IMR-90 (cell line): ENCODE results near the gene RPS6KA5. TPM values are rescaled to one million over a fixed set of nuclear protein-coding genes. Genes with fewer than 3 reads are reported as not detected.

Source experiments
- ATAC-seq: fragments of 200-7000 bp; cut with Tn5 transposase; 2 replicates; pipeline ENCODE4 v1.9.1; 2020; ENCODE audit warnings: low read depth, mild to moderate bottlenecking, moderate library complexity
- BruUV-seq: library from RNA; stranded (reverse); fragments of 400-500 nt; replicated peaks from 2 replicates; lab custom pipeline; 2021; lab: Mats Ljungman, UMichigan
- CTCF ChIA-PET: fragments of 300-600 bp; formaldehyde crosslinking; extraction: SDS; loops from one replicate; lab custom pipeline; 2021; ENCODE audit warnings: antibody characterized with exemption; lab: Yijun Ruan, JAX
- POLR2A ChIA-PET: fragments of 300-600 bp; sonication (Branson Sonifier 250); formaldehyde crosslinking; loops from one replicate; lab custom pipeline; 2022; ENCODE audit warnings: antibody characterized with exemption; ENCODE audit not compliant: unreplicated experiment; lab: Charles Lee
- DNase-seq: peaks from one replicate; pipeline ENCODE4 v3.0.0; 2013
- H2AFZ ChIP-seq: replicated peaks from 2 replicates; pipeline ENCODE3; 2013; ENCODE audit warnings: low read length, mild to moderate bottlenecking; ENCODE audit not compliant: poor library complexity
- H2AK5ac ChIP-seq: 2 replicates; pipeline ENCODE4 v1.6.1; 2013; ENCODE audit warnings: low read depth, low read length, inconsistent platforms
- H2AK9ac ChIP-seq: replicated peaks from 2 replicates; pipeline ENCODE3; 2013; ENCODE audit warnings: mild to moderate bottlenecking, low read depth, low read length, moderate library complexity; ENCODE audit not compliant: poor library complexity
- H2BK120ac ChIP-seq: 2 replicates; pipeline ENCODE4 v1.6.1; 2013; ENCODE audit warnings: low read depth, low read length, inconsistent platforms
- H2BK15ac ChIP-seq: 3 replicates; pipeline ENCODE4 v1.6.1; 2013; ENCODE audit warnings: low read depth, low read length, inconsistent platforms
- H2BK20ac ChIP-seq: 2 replicates; pipeline ENCODE4 v1.6.1; 2013; ENCODE audit warnings: low read depth, mild to moderate bottlenecking, inconsistent platforms, low read length, moderate library complexity
- H2BK5ac ChIP-seq: 2 replicates; pipeline ENCODE4 v1.6.1; 2013; ENCODE audit warnings: mild to moderate bottlenecking, low read depth, low read length, inconsistent platforms; ENCODE audit not compliant: poor library complexity, severe bottlenecking
- H3K14ac ChIP-seq: replicated peaks from 2 replicates; pipeline ENCODE4 v1.6.1; 2013; ENCODE audit warnings: low read depth, low read length, inconsistent platforms
- H3K18ac ChIP-seq: 2 replicates; pipeline ENCODE4 v1.6.1; 2013; ENCODE audit warnings: low read depth, low read length, control low read depth
- H3K23ac ChIP-seq: 2 replicates; pipeline ENCODE4 v1.6.1; 2013; ENCODE audit warnings: low read depth, low read length, inconsistent platforms
- H3K27ac ChIP-seq: 2 replicates; pipeline ENCODE4 v1.5.1; 2013; ENCODE audit warnings: mild to moderate bottlenecking, control low read depth, low read length; ENCODE audit not compliant: insufficient read depth
- H3K27me3 ChIP-seq: 2 replicates; pipeline ENCODE4 v1.6.1; 2013; ENCODE audit warnings: low read length; ENCODE audit not compliant: control insufficient read depth, insufficient read depth
- H3K36me3 ChIP-seq: 2 replicates; pipeline ENCODE4 v1.6.1; 2013; ENCODE audit warnings: low read length, mixed read lengths; ENCODE audit not compliant: control insufficient read depth, insufficient read depth
- H3K4ac ChIP-seq: 2 replicates; pipeline ENCODE4 v1.6.1; 2013; ENCODE audit warnings: low read depth, low read length, inconsistent platforms
- H3K4me1 ChIP-seq: 2 replicates; pipeline ENCODE4 v1.6.1; 2013; ENCODE audit warnings: low read length, mixed read lengths; ENCODE audit not compliant: control insufficient read depth, insufficient read depth
- H3K4me2 ChIP-seq: 2 replicates; pipeline ENCODE4 v1.6.1; 2013; ENCODE audit warnings: low read depth, mild to moderate bottlenecking, control low read depth, low read length, moderate library complexity
- H3K4me3 ChIP-seq: 2 replicates; pipeline ENCODE4 v1.5.1; 2013; ENCODE audit warnings: low read depth, mild to moderate bottlenecking, control low read depth, low read length, moderate library complexity; ENCODE audit not compliant: insufficient read depth
- H3K56ac ChIP-seq: 2 replicates; pipeline ENCODE4 v1.6.1; 2013; ENCODE audit warnings: low read length, inconsistent platforms; ENCODE audit not compliant: insufficient read depth; ENCODE audit errors: extremely low read depth
- H3K79me1 ChIP-seq, 2 experiments: 2 replicates each; pipeline ENCODE4 v1.6.1; 2013; ENCODE audit warnings: low read length in 2 of 2, inconsistent platforms in 1 of 2, low read depth in 1 of 2
- H3K9ac ChIP-seq: 2 replicates; pipeline ENCODE4 v1.6.1; 2013; ENCODE audit warnings: low read depth, low read length, control low read depth
- H3K9me1 ChIP-seq: 2 replicates; pipeline ENCODE4 v1.6.1; 2013; ENCODE audit warnings: low read length, inconsistent platforms; ENCODE audit not compliant: insufficient read depth
- H3K9me3 ChIP-seq: 2 replicates; pipeline ENCODE4 v1.6.1; 2013; ENCODE audit warnings: low read length; ENCODE audit not compliant: control insufficient read depth, insufficient read depth
- H4K20me1 ChIP-seq: 2 replicates; pipeline ENCODE4 v1.6.1; 2013; ENCODE audit warnings: low read length, inconsistent platforms; ENCODE audit not compliant: insufficient read depth
- H4K5ac ChIP-seq: 2 replicates; pipeline ENCODE4 v1.6.1; 2013; ENCODE audit warnings: mild to moderate bottlenecking, low read depth, low read length, control low read depth
- H4K8ac ChIP-seq, 2 experiments: 2 replicates each; pipeline ENCODE4 v1.6.1; 2013; ENCODE audit warnings: low read depth in 2 of 2, low read length in 2 of 2, control low read depth in 1 of 2, inconsistent platforms in 1 of 2
- H4K91ac ChIP-seq: 2 replicates; pipeline ENCODE4 v1.6.1; 2013; ENCODE audit warnings: low read depth, low read length, inconsistent platforms; ENCODE audit not compliant: insufficient read depth
- BHLHE40 ChIP-seq: fragments of 150-350 bp; IDR thresholded peaks from 2 replicates; pipeline ENCODE4 v1.6.1; 2016; ENCODE audit warnings: mild to moderate bottlenecking, low read depth, low read length
- CEBPB ChIP-seq: IDR thresholded peaks from 2 replicates; pipeline ENCODE4 v1.6.1; 2012; ENCODE audit warnings: low read depth, low read length, improper control_type of control experiment
- MAZ ChIP-seq: IDR thresholded peaks from 2 replicates; pipeline ENCODE4 v1.6.1; 2012; ENCODE audit warnings: low read depth, mild to moderate bottlenecking, low read length, improper control_type of control experiment, moderate library complexity, borderline replicate concordance
- POLR2A ChIP-seq: IDR thresholded peaks from 2 replicates; pipeline ENCODE4 v1.6.1; 2012; ENCODE audit warnings: mild to moderate bottlenecking, low read depth, low read length
- SMC3 ChIP-seq: fragments of 150-350 bp; IDR thresholded peaks from 2 replicates; pipeline ENCODE4 v1.6.1; 2016; ENCODE audit warnings: low read depth, mild to moderate bottlenecking, antibody characterized with exemption, low read length, moderate library complexity
- WGBS, 2 experiments: methylation state at CpG; one replicate each; pipeline versions ENCODE4 v1.1.5 to v1.1.7; 2013; ENCODE audit warnings: missing lambda C conversion rate in 2 of 2; ENCODE audit not compliant: insufficient read length in 1 of 2; ENCODE audit errors: extremely low coverage in 2 of 2; 5-methylcytosine and 5-hydroxymethylcytosine counted together
- dilution Hi-C: fragments of 300-500 bp; cut with HindIII; formaldehyde crosslinking; loops from one replicate; pipeline ENCODE4 v1.14.3; 2018; ENCODE audit warnings: low sequenced_read_pairs; ENCODE audit not compliant: unreplicated experiment
- in situ Hi-C: fragments of 300-500 bp; cut with MboI; formaldehyde crosslinking; loops from 3 replicates; pipeline ENCODE4 v1.14.3; 2019; ENCODE audit warnings: low sequenced_read_pairs, inconsistent platforms, mixed read lengths
- intact Hi-C: fragments of 100-400 bp; cut with micrococcal nuclease; formaldehyde crosslinking; loops from 2 replicates; pipeline ENCODE4 v1.10.0; 2022
- polyA plus RNA-seq, 3 experiments: library from polyadenylated mRNA; depleted of rRNA; stranded (reverse); fragments of >200 nt; gene quantifications; 2 replicates each; pipeline ENCODE4 v1.2.3, GENCODE V29; 2012; ENCODE audit warnings: low replicate concordance in 1 of 3
- total RNA-seq: library from RNA; depleted of rRNA; stranded (reverse); fragments of >200 nt; gene quantifications from 2 replicates; pipeline ENCODE4 v1.2.3, GENCODE V29; 2012
- TF ChIP-seq, protein P1 (sequence below): conservative IDR thresholded peaks from 2 replicates; pipeline ENCODE4 v1.5.1; 2012; ENCODE audit warnings: mild to moderate bottlenecking, low read depth, low read length, improper control_type of control experiment
- TF ChIP-seq, protein P2 (sequence below): fragments of 150-350 bp; IDR thresholded peaks from 2 replicates; pipeline ENCODE4 v1.6.1; 2017; ENCODE audit warnings: mild to moderate bottlenecking, antibody characterized with exemption, low read length, low read depth

Gene RPS6KA5
- total and polyA plus RNA-seq, 2 of the 4 experiments (the other 2 are of a cell fraction), result 0.36 TPM

DNA sequence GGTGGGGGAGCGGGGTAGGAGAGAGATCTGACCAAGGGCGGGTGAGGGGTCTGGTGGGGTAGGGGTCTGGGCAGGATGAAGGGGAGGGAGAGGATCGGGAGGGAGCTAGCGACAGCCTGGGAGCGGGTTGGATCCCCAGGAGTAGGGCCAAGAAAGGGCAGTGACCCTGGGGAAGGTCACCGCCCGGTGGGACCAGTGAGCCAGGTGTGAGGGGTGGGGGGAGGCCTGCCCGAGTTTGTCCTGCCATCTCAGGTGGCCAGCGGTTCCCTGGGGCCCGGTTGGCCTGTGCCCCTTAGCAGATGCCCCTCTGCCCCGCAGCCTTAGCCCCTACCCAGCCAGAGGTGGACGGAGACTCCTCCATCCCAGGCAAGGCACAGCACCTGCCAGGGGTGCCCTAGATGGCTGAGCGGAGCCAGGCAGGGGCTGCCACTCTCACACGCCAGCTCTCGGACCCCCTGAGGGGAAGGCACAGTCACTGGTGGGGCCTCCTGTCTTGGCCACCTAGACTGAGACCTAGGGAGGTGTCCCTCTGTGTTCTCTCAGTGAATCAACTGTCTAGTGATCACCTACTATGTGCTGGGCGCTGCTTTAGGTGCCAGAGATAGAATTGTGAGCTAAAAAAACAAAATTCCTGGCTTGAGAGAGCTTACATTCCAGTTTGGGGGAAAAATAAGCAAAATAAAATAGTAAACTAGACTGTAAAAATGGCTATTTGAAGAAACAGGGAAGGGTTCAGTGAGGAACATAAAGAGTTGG, 243.6 kb downstream of the RPS6KA5 start (continued):
- TF ChIP-seq BHLHE40 (no peak), CEBPB (no peak), POLR2A (no peak)

DNA sequence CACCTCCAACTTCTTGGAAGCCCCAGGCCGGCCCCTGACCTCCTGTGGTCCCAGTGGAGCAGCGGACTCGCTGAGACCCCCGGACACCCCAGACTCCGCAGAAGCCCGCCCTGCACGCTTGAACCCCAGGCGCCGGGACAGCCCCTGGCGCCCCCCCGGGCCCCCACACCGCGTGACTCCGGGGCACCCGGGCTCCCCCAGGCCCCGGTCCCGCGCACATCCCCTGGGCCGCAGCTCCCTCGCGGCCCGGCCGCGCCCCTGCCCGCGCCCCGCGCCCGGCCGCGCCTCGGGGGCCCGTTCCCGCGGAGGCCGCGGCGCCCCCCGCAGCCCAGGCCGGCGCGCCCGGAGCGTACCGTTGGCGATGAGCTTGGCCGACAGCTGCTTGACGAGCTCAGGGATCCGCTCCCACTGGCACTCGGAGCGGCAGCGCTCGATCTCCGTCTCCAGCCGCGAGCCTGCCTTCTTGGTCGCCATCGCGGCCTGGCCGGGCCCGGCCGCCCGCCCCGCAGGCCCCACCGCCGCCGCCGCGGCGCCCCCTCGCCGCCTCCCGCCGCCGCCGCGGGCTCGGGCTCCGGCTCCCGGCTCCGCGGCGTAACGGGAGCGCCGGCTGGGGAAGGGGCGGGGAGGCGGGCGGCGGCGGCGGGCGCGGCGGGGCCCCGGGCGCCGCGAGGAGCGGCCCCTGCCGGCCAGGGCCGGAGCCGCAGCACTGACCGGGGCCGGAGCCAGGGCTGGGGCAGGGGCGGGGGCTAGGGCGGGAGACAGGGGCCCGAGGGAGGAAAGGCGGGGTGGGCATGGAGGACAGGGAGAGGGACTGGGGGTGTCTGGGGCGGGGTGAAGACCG, 244.4 kb downstream of the RPS6KA5 start, which contains the start of gene TTC7B:
TSS of gene TTC7B (minus strand) at position 609 of the 841 bp plus-strand sequence. CDS start at position 474, 135 bp downstream.
- in situ Hi-C loops (no loop called here), dilution Hi-C loops (no loop called here), intact Hi-C loops (loop anchor here (5.0 kb wide), 2 partner anchors 59 to 514 kb away; no protein-coding TSS in a partner anchor)
- H3K36me3 ChIP-seq, result no peaks in the 10 kb centered on the region
- H2AFZ ChIP-seq, result peak within 1 kb of the TSS; percentile 95
- H3K4me2 ChIP-seq, result peak within 1 kb of the TSS; percentile 88
- ChIA-PET POLR2A (no interaction called here), CTCF (interaction anchor here (0.6 to 1.1 kb wide), 3 partner anchors 23 to 57 kb away, joined by 3 to 7 read pairs (median 3); no protein-coding TSS in a partner anchor)
- peak within 1 kb of the TSS; percentile 63 for H4K91ac ChIP-seq
- ATAC-seq (peak; percentile 98), DNase-seq (peak; percentile 24)
- no peaks in the 10 kb centered on the region for H3K9me3 ChIP-seq
- peak within 1 kb of the TSS; percentile 83 for H3K27ac ChIP-seq
- 0 out of 2 replicates have a peak within 1 kb of the TSS, but pooled peaks have one; percentile 23 for H2BK120ac ChIP-seq
- 0% methylated on average over 23 of the region's 111 CpGs; no CpG with 5 or more reads in 1 of the 2 experiments for WGBS, 2 experiments
- H3K18ac ChIP-seq, result peak within 1 kb of the TSS; percentile 75; the same call in 1 of the 2 replicates
- H4K8ac ChIP-seq, result peak within 1 kb of the TSS; percentile 23 to 61
- peaks cover 16% of the 10 kb centered on the region; the same call in 1 of the 2 replicates for H3K27me3 ChIP-seq
- peak within 1 kb of the TSS; percentile 67; the same call in 1 of the 2 replicates for H2AK5ac ChIP-seq
- peak within 1 kb of the TSS; percentile 37 for H3K23ac ChIP-seq
- H3K56ac ChIP-seq, result peak within 1 kb of the TSS; percentile 52; the same call in 1 of the 2 replicates
- peaks cover 15% of the 10 kb centered on the region; the same call in 1 of the 2 replicates for H4K20me1 ChIP-seq
- peak within 1 kb of the TSS; percentile 91 for H4K5ac ChIP-seq
- peak within 1 kb of the TSS; percentile 88 for H3K14ac ChIP-seq
- H3K9me1 ChIP-seq, result no peaks in the 10 kb centered on the region; the same call in 1 of the 2 replicates
- H3K4me1 ChIP-seq, result peaks cover 5% of the 10 kb centered on the region
- H3K4ac ChIP-seq, result peak within 1 kb of the TSS; percentile 73
- H2AK9ac ChIP-seq, result peak within 1 kb of the TSS; percentile 87
- peak within 1 kb of the TSS; percentile 99 for H3K9ac ChIP-seq
- no peak within 1 kb of the TSS for H2BK15ac ChIP-seq
- peaks cover 27 to 46% of the 10 kb centered on the region in 2 experiments for H3K79me1 ChIP-seq
- H3K4me3 ChIP-seq, result peak within 1 kb of the TSS; percentile 100
- H2BK5ac ChIP-seq, result peak within 1 kb of the TSS; percentile 81
- no peak within 1 kb of the TSS for H2BK20ac ChIP-seq
- TF ChIP-seq, protein P1, sequence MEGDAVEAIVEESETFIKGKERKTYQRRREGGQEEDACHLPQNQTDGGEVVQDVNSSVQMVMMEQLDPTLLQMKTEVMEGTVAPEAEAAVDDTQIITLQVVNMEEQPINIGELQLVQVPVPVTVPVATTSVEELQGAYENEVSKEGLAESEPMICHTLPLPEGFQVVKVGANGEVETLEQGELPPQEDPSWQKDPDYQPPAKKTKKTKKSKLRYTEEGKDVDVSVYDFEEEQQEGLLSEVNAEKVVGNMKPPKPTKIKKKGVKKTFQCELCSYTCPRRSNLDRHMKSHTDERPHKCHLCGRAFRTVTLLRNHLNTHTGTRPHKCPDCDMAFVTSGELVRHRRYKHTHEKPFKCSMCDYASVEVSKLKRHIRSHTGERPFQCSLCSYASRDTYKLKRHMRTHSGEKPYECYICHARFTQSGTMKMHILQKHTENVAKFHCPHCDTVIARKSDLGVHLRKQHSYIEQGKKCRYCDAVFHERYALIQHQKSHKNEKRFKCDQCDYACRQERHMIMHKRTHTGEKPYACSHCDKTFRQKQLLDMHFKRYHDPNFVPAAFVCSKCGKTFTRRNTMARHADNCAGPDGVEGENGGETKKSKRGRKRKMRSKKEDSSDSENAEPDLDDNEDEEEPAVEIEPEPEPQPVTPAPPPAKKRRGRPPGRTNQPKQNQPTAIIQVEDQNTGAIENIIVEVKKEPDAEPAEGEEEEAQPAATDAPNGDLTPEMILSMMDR, result peak; percentile 45
- TF ChIP-seq SMC3 (no peak), POLR2A (no peak), MAZ (peak; percentile 51; the same call in 1 of the 2 replicates)
- TF ChIP-seq, protein P2, sequence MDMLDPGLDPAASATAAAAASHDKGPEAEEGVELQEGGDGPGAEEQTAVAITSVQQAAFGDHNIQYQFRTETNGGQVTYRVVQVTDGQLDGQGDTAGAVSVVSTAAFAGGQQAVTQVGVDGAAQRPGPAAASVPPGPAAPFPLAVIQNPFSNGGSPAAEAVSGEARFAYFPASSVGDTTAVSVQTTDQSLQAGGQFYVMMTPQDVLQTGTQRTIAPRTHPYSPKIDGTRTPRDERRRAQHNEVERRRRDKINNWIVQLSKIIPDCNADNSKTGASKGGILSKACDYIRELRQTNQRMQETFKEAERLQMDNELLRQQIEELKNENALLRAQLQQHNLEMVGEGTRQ, result no peak
- no TSS peak for BruUV-seq
